Osteocyte (in vitro differentiated cells): ENCODE data around the gene ATP7B. TPM values are rescaled to one million over a fixed set of nuclear protein-coding genes. Genes with fewer than 3 reads are reported as not detected.
"Not testable (repeated sequence)": the region's sequence is repeated elsewhere in the genome, so short reads cannot be mapped to it uniquely, and the experiment has no call there.

Experiments used
- DNase-seq: peaks from one replicate; pipeline ENCODE4 v3.0.0; 2021; ENCODE audit warnings: mixed read lengths; ENCODE audit not compliant: unreplicated experiment; ENCODE audit errors: extremely low spot score
- H3K27ac Mint-ChIP-seq: one replicate; pipeline ENCODE4 v1.8.0; 2021; ENCODE audit warnings: mild to moderate bottlenecking, mixed read lengths; ENCODE audit not compliant: unreplicated experiment
- H3K27me3 Mint-ChIP-seq: one replicate; pipeline ENCODE4 v1.8.0; 2021; ENCODE audit warnings: mixed read lengths; ENCODE audit not compliant: unreplicated experiment
- H3K36me3 Mint-ChIP-seq: one replicate; pipeline ENCODE4 v1.8.0; 2021; ENCODE audit warnings: mixed read lengths; ENCODE audit not compliant: unreplicated experiment
- H3K4me1 Mint-ChIP-seq: one replicate; pipeline ENCODE4 v1.8.0; 2021; ENCODE audit warnings: mixed read lengths; ENCODE audit not compliant: unreplicated experiment
- H3K4me3 Mint-ChIP-seq: one replicate; pipeline ENCODE4 v1.8.0; 2021; ENCODE audit warnings: mild to moderate bottlenecking, moderate library complexity, mixed read lengths; ENCODE audit not compliant: unreplicated experiment
- H3K9me3 Mint-ChIP-seq: one replicate; pipeline ENCODE4 v1.8.0; 2021; ENCODE audit warnings: mixed read lengths; ENCODE audit not compliant: unreplicated experiment
- CTCF ChIP-seq: fragments of 200-600 bp; sonication (generic); IDR thresholded peaks from 2 replicates; pipeline ENCODE4 v1.5.0; 2021; ENCODE audit warnings: antibody characterized with exemption, mild to moderate bottlenecking, moderate library complexity
- total RNA-seq: library from RNA; stranded (reverse); gene quantifications from 2 replicates; pipeline ENCODE4 v1.2.1, GENCODE V29; 2021

ATP7B gene
- total RNA-seq, 1 donor from 2014 or later = 10.4 TPM

- no peaks in the 10 kb centered on the region for H3K36me3 Mint-ChIP-seq
- H3K27me3 Mint-ChIP-seq = peaks cover 2% of the 10 kb centered on the region
- H3K4me1 Mint-ChIP-seq = peaks cover 6% of the 10 kb centered on the region
- no peak for DNase-seq
- no peak overlapping the region for H3K4me3 Mint-ChIP-seq
- no peak overlapping the region for H3K27ac Mint-ChIP-seq
- no peak for TF ChIP-seq CTCF
- H3K9me3 Mint-ChIP-seq = no peaks in the 10 kb centered on the region
Observed at GRCh38 chr13:51997186-51997585, 14.1 kb downstream of the ATP7B start.

GRCh38 chr13:51996641-51997040, 14.6 kb downstream of the ATP7B start:
- Mint-ChIP-seq H3K9me3 (no peaks in the 10 kb centered on the region), H3K27me3 (peaks cover 2% of the 10 kb centered on the region), H3K4me1 (peaks cover 6% of the 10 kb centered on the region), H3K4me3 (no peak overlapping the region), H3K27ac (no peak overlapping the region), H3K36me3 (no peaks in the 10 kb centered on the region)
- DNase-seq = no peak
- no peak for TF ChIP-seq CTCF

GRCh38 chr13:51995677-51996551, 15.3 kb downstream of the ATP7B start:
- DNase-seq = no peak
- no peaks in the 10 kb centered on the region for H3K9me3 Mint-ChIP-seq
- TF ChIP-seq CTCF = no peak
- H3K27ac Mint-ChIP-seq = no peak overlapping the region
- H3K4me3 Mint-ChIP-seq = no peak overlapping the region
- no peaks in the 10 kb centered on the region for H3K36me3 Mint-ChIP-seq
- H3K27me3 Mint-ChIP-seq = peaks cover 2% of the 10 kb centered on the region
- peaks cover 6% of the 10 kb centered on the region for H3K4me1 Mint-ChIP-seq

- TF ChIP-seq CTCF = no peak
- H3K27me3 Mint-ChIP-seq = peaks cover 2% of the 10 kb centered on the region
- H3K27ac Mint-ChIP-seq = no peak overlapping the region
- no peak for DNase-seq
- H3K9me3 Mint-ChIP-seq = no peaks in the 10 kb centered on the region
- no peak overlapping the region for H3K4me3 Mint-ChIP-seq
- peaks cover 4% of the 10 kb centered on the region for H3K4me1 Mint-ChIP-seq
- H3K36me3 Mint-ChIP-seq = no peaks in the 10 kb centered on the region
Observed at GRCh38 chr13:51993713-51994112, 17.5 kb downstream of the ATP7B start.

- Mint-ChIP-seq H3K27ac (no peak overlapping the region), H3K36me3 (no peaks in the 10 kb centered on the region), H3K4me3 (no peak overlapping the region), H3K4me1 (no peaks in the 10 kb centered on the region), H3K27me3 (peaks cover 13% of the 10 kb centered on the region), H3K9me3 (peaks cover 5% of the 10 kb centered on the region)
- no peak for DNase-seq
- no peak for TF ChIP-seq CTCF
Observed at GRCh38 chr13:51988988-51989618, 22.1 kb downstream of the ATP7B start.

- Mint-ChIP-seq H3K27me3 (peaks cover 13% of the 10 kb centered on the region), H3K4me1 (peaks cover 10% of the 10 kb centered on the region)
- not testable (repeated sequence) for H3K4me3 Mint-ChIP-seq, H3K9me3 Mint-ChIP-seq, H3K27ac Mint-ChIP-seq, DNase-seq, H3K36me3 Mint-ChIP-seq
Observed at GRCh38 chr13:51984904-51985303, 26.3 kb downstream of the ATP7B start.

- H3K27ac Mint-ChIP-seq, H3K9me3 Mint-ChIP-seq, H3K4me3 Mint-ChIP-seq, DNase-seq, H3K36me3 Mint-ChIP-seq: not testable (repeated sequence)
- Mint-ChIP-seq H3K27me3 (peaks cover 13% of the 10 kb centered on the region), H3K4me1 (peaks cover 10% of the 10 kb centered on the region)
Observed at GRCh38 chr13:51983292-51983691, 28.0 kb downstream of the ATP7B start.
